GM21367 (cell line): ENCODE data around the gene KLHL2.

Experiments used
- ATAC-seq: cut with Tn5 transposase; IDR thresholded peaks from one replicate; pipeline ENCODE4 v1.9.1; 2021; ENCODE audit not compliant: unreplicated experiment

The KLHL2 gene

GRCh38 chr4:165360985-165361670, 153.8 kb downstream of the KLHL2 start:
- ATAC-seq = no peak

- no peak for ATAC-seq
Observed at GRCh38 chr4:165361810-165362209, 154.4 kb downstream of the KLHL2 start.

- no peak for ATAC-seq
Observed at GRCh38 chr4:165364452-165365080, 157.2 kb downstream of the KLHL2 start.

GRCh38 chr4:165367040-165367439, 159.7 kb downstream of the KLHL2 start:
- ATAC-seq = no peak

GRCh38 chr4:165368114-165368513, 160.8 kb downstream of the KLHL2 start:
- no peak for ATAC-seq

- ATAC-seq = no peak
Observed at GRCh38 chr4:165368567-165368966, 161.2 kb downstream of the KLHL2 start.

- no peak for ATAC-seq
Observed at GRCh38 chr4:165369522-165369921, 162.2 kb downstream of the KLHL2 start.

- ATAC-seq = no peak
Observed at GRCh38 chr4:165370530-165370929, 163.2 kb downstream of the KLHL2 start.
